OCI-LY1 (cell line): ENCODE data around the gene SLC2A4.

Experiments
- CTCF ChIP-seq: fragments of 200-600 bp; sonication (generic), shearing (Covaris generic); IDR thresholded peaks from 2 replicates; pipeline ENCODE4 v1.5.1; 2017; ENCODE audit warnings: mild to moderate bottlenecking, antibody characterized with exemption, low read length, moderate library complexity, mixed read lengths
- EZH2 ChIP-seq: fragments of 200-600 bp; sonication (generic), shearing (Covaris generic); IDR thresholded peaks from 2 replicates; pipeline ENCODE4 v1.8.0; 2017; ENCODE audit warnings: borderline replicate concordance, mixed run types, mild to moderate bottlenecking, antibody characterized with exemption, low read length, moderate library complexity, mixed read lengths

DNA sequence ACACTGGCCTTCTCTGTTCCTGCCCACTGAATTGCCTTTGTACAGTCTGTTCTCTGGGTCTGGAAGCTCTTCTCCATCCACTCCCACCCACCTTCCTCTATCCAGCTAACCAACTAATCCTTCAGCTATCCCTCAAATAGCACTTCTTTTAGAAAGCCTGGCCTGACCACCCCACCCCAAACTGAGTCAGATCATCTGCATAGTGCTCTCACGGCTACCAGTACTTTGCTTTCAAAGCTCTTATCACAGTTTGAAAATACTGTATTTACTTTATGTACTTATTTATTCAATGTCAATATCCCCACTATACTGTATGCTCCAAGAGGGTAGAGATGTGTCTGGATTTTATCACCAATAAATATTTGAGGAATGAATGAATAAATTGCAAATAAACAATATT is 14.7 kb upstream of the SLC2A4 start:
- TF ChIP-seq CTCF: no peak
- TF ChIP-seq EZH2: no peak
